AG04450 (cell line): ENCODE measurements around the gene SRGAP2B. TPM values are rescaled to one million over a fixed set of nuclear protein-coding genes. Genes with fewer than 3 reads are reported as not detected.
"Not testable (repeated sequence)": the region's sequence is repeated elsewhere in the genome, so short reads cannot be mapped to it uniquely, and the experiment has no call there.

Experiments
- CTCF ChIA-PET: fragments of 300-600, 350-600 bp; formaldehyde crosslinking; extraction: SDS; loops from one replicate; lab custom pipeline; 2022; ENCODE audit warnings: antibody characterized with exemption, inconsistent platforms; lab: Charles Lee
- POLR2A ChIA-PET: fragments of 350-600 bp; formaldehyde crosslinking; extraction: SDS; loops from one replicate; lab custom pipeline; 2021; ENCODE audit warnings: antibody characterized with exemption, inconsistent platforms; lab: Yijun Ruan, JAX
- DNase-seq: peaks from one replicate; pipeline ENCODE4 v3.0.0-alpha.2; 2011; ENCODE audit warnings: low read depth, low spot score
- H3K27ac ChIP-seq: one replicate; pipeline ENCODE4 v1.5.1; 2012; ENCODE audit warnings: low read depth, low read length, control low read depth
- H3K27me3 ChIP-seq: one replicate; pipeline ENCODE4 v1.6.0; 2012; ENCODE audit warnings: low read length; ENCODE audit not compliant: control insufficient read depth, insufficient read depth
- H3K4me3 ChIP-seq: 2 replicates; pipeline ENCODE4 v1.5.1; 2011; ENCODE audit warnings: mild to moderate bottlenecking, low read depth, low read length, control low read depth
- H3K9me3 ChIP-seq: 2 replicates; pipeline ENCODE4 v1.5.1; 2012; ENCODE audit warnings: low read length; ENCODE audit not compliant: control insufficient read depth, insufficient read depth
- polyA plus RNA-seq: library from polyadenylated mRNA; depleted of rRNA; stranded (reverse); fragments of >200 nt; gene quantifications from 2 replicates; pipeline ENCODE4 v1.2.3, GENCODE V29; 2011

Gene SRGAP2B
- polyA plus RNA-seq, 1 experiment, result 22.3 TPM

GRCh38 chr1:145078787-145079370 is 16.2 kb downstream of the SRGAP2B start:
- CTCF ChIA-PET, POLR2A ChIA-PET: not testable (repeated sequence)

GRCh38 chr1:145077872-145078786 is 17.0 kb downstream of the SRGAP2B start:
- CTCF ChIA-PET, DNase-seq, H3K9me3 ChIP-seq, POLR2A ChIA-PET, H3K27me3 ChIP-seq, H3K27ac ChIP-seq, H3K4me3 ChIP-seq: not testable (repeated sequence)

More at GRCh38 chr1:145078787-145079370, 16.2 kb downstream of the SRGAP2B start:
- H3K27ac ChIP-seq, H3K4me3 ChIP-seq, H3K27me3 ChIP-seq, H3K9me3 ChIP-seq, DNase-seq: not testable (repeated sequence)

GRCh38 chr1:145076877-145077276 is 18.3 kb downstream of the SRGAP2B start:
- H3K27me3 ChIP-seq, CTCF ChIA-PET, POLR2A ChIA-PET, H3K9me3 ChIP-seq, H3K27ac ChIP-seq, H3K4me3 ChIP-seq, DNase-seq: not testable (repeated sequence)

GRCh38 chr1:145074021-145074559 is 21.0 kb downstream of the SRGAP2B start:
- H3K27me3 ChIP-seq, H3K9me3 ChIP-seq, CTCF ChIA-PET, POLR2A ChIA-PET, DNase-seq, H3K27ac ChIP-seq, H3K4me3 ChIP-seq: not testable (repeated sequence)

- POLR2A ChIA-PET, H3K4me3 ChIP-seq, H3K27ac ChIP-seq, DNase-seq, H3K27me3 ChIP-seq, H3K9me3 ChIP-seq, CTCF ChIA-PET: not testable (repeated sequence)
Measured at GRCh38 chr1:145071569-145071968, 23.6 kb downstream of the SRGAP2B start.

GRCh38 chr1:145066486-145066885 is 28.6 kb downstream of the SRGAP2B start:
- H3K9me3 ChIP-seq, H3K27ac ChIP-seq, DNase-seq, H3K4me3 ChIP-seq, CTCF ChIA-PET, H3K27me3 ChIP-seq, POLR2A ChIA-PET: not testable (repeated sequence)

GRCh38 chr1:145065194-145065826 is 29.8 kb downstream of the SRGAP2B start:
- POLR2A ChIA-PET, result not testable (repeated sequence)

GRCh38 chr1:145063941-145064648 is 31.0 kb downstream of the SRGAP2B start:
- H3K4me3 ChIP-seq, H3K27ac ChIP-seq, POLR2A ChIA-PET, H3K9me3 ChIP-seq, CTCF ChIA-PET, H3K27me3 ChIP-seq, DNase-seq: not testable (repeated sequence)

More at GRCh38 chr1:145065194-145065826, 29.8 kb downstream of the SRGAP2B start:
- H3K4me3 ChIP-seq, H3K27me3 ChIP-seq, DNase-seq, CTCF ChIA-PET, H3K27ac ChIP-seq, H3K9me3 ChIP-seq: not testable (repeated sequence)

GRCh38 chr1:145063285-145063684 is 31.8 kb downstream of the SRGAP2B start:
- H3K9me3 ChIP-seq, POLR2A ChIA-PET, H3K4me3 ChIP-seq, H3K27ac ChIP-seq, DNase-seq, CTCF ChIA-PET, H3K27me3 ChIP-seq: not testable (repeated sequence)

GRCh38 chr1:145058184-145058583 is 36.9 kb downstream of the SRGAP2B start:
- DNase-seq, CTCF ChIA-PET, H3K27ac ChIP-seq: not testable (repeated sequence)

GRCh38 chr1:145055217-145055760 is 39.8 kb downstream of the SRGAP2B start:
- H3K9me3 ChIP-seq, H3K4me3 ChIP-seq, DNase-seq, H3K27me3 ChIP-seq, POLR2A ChIA-PET, H3K27ac ChIP-seq, CTCF ChIA-PET: not testable (repeated sequence)

More at GRCh38 chr1:145058184-145058583, 36.9 kb downstream of the SRGAP2B start:
- H3K27me3 ChIP-seq, H3K9me3 ChIP-seq, POLR2A ChIA-PET, H3K4me3 ChIP-seq: not testable (repeated sequence)
